CD4-positive, alpha-beta T cell (primary cell): ENCODE results near the gene GRM2. TPM values are rescaled to one million over a fixed set of nuclear protein-coding genes. Genes with fewer than 3 reads are reported as not detected.
A peak's percentile ranks its signal among the peaks of the same experiment; 100 is the strongest.
"Not testable (repeated sequence)": the region's sequence is repeated elsewhere in the genome, so short reads cannot be mapped to it uniquely, and the experiment has no call there.

Source experiments
- ATAC-seq: fragments of 200-7000 bp; cut with Tn5 transposase; one replicate; pipeline ENCODE4 v1.10.0; 2022; ENCODE audit warnings: mild to moderate bottlenecking; ENCODE audit not compliant: poor library complexity
- CTCF ChIA-PET: fragments of 350-600 bp; sonication (Branson Sonifier 250); formaldehyde crosslinking; loops from one replicate; lab custom pipeline; 2021; ENCODE audit warnings: antibody characterized with exemption, inconsistent platforms; lab: Charles Lee
- POLR2A ChIA-PET: fragments of 350-600 bp; sonication (Branson Sonifier 250); formaldehyde crosslinking; loops from one replicate; lab custom pipeline; 2021; ENCODE audit warnings: antibody characterized with exemption, inconsistent platforms; lab: Charles Lee
- DNase-seq, 14 experiments: peaks; one replicate each; pipeline ENCODE4 v3.0.0-alpha.2; 2013 to 2020; ENCODE audit warnings: mixed read lengths in 2 of 14
- H3K27ac ChIP-seq, 2 donors: one replicate each; pipeline versions ENCODE4 v1.5.1 to v1.7.0; 2013; ENCODE audit warnings: low read length in 2 of 2, low read depth in 1 of 2, mild to moderate bottlenecking in 1 of 2
- H3K27me3 ChIP-seq, 2 experiments: 1 replicate in 1 of 2; 2 replicates in 1 of 2; pipeline versions ENCODE4 v1.6.1 to v1.7.0; 2013; ENCODE audit warnings: low read length in 2 of 2, control low read depth in 1 of 2, mild to moderate bottlenecking in 1 of 2, moderate library complexity in 1 of 2; ENCODE audit not compliant: insufficient read depth in 2 of 2, control insufficient read depth in 1 of 2
- H3K36me3 ChIP-seq: one replicate; pipeline ENCODE4 v1.6.1; 2013; ENCODE audit warnings: low read length, control low read depth; ENCODE audit not compliant: insufficient read depth
- H3K4me1 ChIP-seq: one replicate; pipeline ENCODE4 v1.6.1; 2013; ENCODE audit warnings: low read length, control low read depth; ENCODE audit not compliant: insufficient read depth
- H3K4me3 ChIP-seq: one replicate; pipeline ENCODE4 v1.5.1; 2013; ENCODE audit warnings: mild to moderate bottlenecking, low read length, moderate library complexity
- H3K9me3 ChIP-seq, 2 experiments: 1 replicate in 1 of 2; 2 replicates in 1 of 2; pipeline versions ENCODE4 v1.6.1 to v1.7.0; 2013; ENCODE audit warnings: low read length in 2 of 2, mild to moderate bottlenecking in 2 of 2, control low read depth in 1 of 2, moderate library complexity in 1 of 2; ENCODE audit not compliant: control insufficient read depth in 1 of 2, insufficient read depth in 1 of 2
- H3K27ac Mint-ChIP-seq: one replicate; pipeline ENCODE4 v1.8.0; 2020; ENCODE audit warnings: mixed read lengths
- H3K27me3 Mint-ChIP-seq: one replicate; pipeline ENCODE4 v1.8.0; 2021; ENCODE audit warnings: mixed read lengths
- H3K36me3 Mint-ChIP-seq: one replicate; pipeline ENCODE4 v1.8.0; 2021; ENCODE audit warnings: low read depth, mixed read lengths
- H3K4me1 Mint-ChIP-seq: one replicate; pipeline ENCODE4 v1.8.0; 2021; ENCODE audit warnings: low read depth, mixed read lengths
- H3K4me3 Mint-ChIP-seq: one replicate; pipeline ENCODE4 v1.8.0; 2020; ENCODE audit warnings: mild to moderate bottlenecking, mixed read lengths
- H3K9me3 Mint-ChIP-seq: one replicate; pipeline ENCODE4 v1.8.0; 2020; ENCODE audit warnings: mixed read lengths
- intact Hi-C, 2 experiments: fragments of 100-400 bp; cut with DNase I in 1 of 2; cut with micrococcal nuclease in 1 of 2; formaldehyde crosslinking; loops; one replicate each; pipeline versions ENCODE4 v1.15.1 to v1.9.0; 2023 to 2025; cut with DNase I, micrococcal nuclease
- total RNA-seq, 174 experiments: library from RNA in 2 of 174; stranded (reverse) in 2 of 174; gene quantifications; one replicate each; pipeline ENCODE4 v1.2.3 and lab custom pipeline; 2021 to 2026
- TF ChIP-seq, protein P1 (sequence below): fragments of 200-600 bp; IDR thresholded peaks from one replicate; pipeline ENCODE4 v1.8.0; 2022; ENCODE audit warnings: antibody characterized with exemption, mild to moderate bottlenecking

GRM2 gene
- total RNA-seq, 2 experiments from 2014 or later: 4.1 to 4.2 TPM

- peaks cover 13% of the 10 kb centered on the region for H3K4me1 Mint-ChIP-seq
- no peak for ATAC-seq
- ChIA-PET CTCF (no interaction called here), POLR2A (interaction anchor here (0.7 kb wide), 1 partner anchor 58 kb away, joined by 3 read pairs; no protein-coding TSS in a partner anchor)
- Histone ChIP-seq H3K27ac (no peak overlapping the region), H3K36me3 (no peaks in the 10 kb centered on the region), H3K9me3 (no peaks in the 10 kb centered on the region), H3K4me3 (no peak overlapping the region), H3K27me3 (no peaks in the 10 kb centered on the region), H3K4me1 (no peaks in the 10 kb centered on the region)
- intact Hi-C loops: no loop called here
- no peak overlapping the region for H3K4me3 Mint-ChIP-seq
- H3K27me3 Mint-ChIP-seq: peaks cover 19% of the 10 kb centered on the region
- TF ChIP-seq, protein P1, sequence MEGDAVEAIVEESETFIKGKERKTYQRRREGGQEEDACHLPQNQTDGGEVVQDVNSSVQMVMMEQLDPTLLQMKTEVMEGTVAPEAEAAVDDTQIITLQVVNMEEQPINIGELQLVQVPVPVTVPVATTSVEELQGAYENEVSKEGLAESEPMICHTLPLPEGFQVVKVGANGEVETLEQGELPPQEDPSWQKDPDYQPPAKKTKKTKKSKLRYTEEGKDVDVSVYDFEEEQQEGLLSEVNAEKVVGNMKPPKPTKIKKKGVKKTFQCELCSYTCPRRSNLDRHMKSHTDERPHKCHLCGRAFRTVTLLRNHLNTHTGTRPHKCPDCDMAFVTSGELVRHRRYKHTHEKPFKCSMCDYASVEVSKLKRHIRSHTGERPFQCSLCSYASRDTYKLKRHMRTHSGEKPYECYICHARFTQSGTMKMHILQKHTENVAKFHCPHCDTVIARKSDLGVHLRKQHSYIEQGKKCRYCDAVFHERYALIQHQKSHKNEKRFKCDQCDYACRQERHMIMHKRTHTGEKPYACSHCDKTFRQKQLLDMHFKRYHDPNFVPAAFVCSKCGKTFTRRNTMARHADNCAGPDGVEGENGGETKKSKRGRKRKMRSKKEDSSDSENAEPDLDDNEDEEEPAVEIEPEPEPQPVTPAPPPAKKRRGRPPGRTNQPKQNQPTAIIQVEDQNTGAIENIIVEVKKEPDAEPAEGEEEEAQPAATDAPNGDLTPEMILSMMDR: no peak
- no peaks in the 10 kb centered on the region for H3K36me3 Mint-ChIP-seq
- no peaks in the 10 kb centered on the region for H3K9me3 Mint-ChIP-seq
- DNase-seq: no peak
- H3K27ac Mint-ChIP-seq: no peak overlapping the region
These were observed 29.1 kb downstream of the GRM2 start for GRCh38 chr3:51735950-51736349.

- ChIA-PET POLR2A (no interaction called here), CTCF (no interaction called here)
- no peaks in the 10 kb centered on the region for H3K9me3 ChIP-seq
- no peaks in the 10 kb centered on the region for H3K27me3 ChIP-seq
- no peak for ATAC-seq
- no peaks in the 10 kb centered on the region for H3K36me3 Mint-ChIP-seq
- H3K4me1 ChIP-seq: no peaks in the 10 kb centered on the region
- no peaks in the 10 kb centered on the region for H3K36me3 ChIP-seq
- DNase-seq: no peak
- H3K4me1 Mint-ChIP-seq: peaks cover 11% of the 10 kb centered on the region
- H3K4me3 Mint-ChIP-seq: no peak overlapping the region
- no peak overlapping the region for H3K27ac ChIP-seq
- H3K27ac Mint-ChIP-seq: no peak overlapping the region
- TF ChIP-seq, protein P1: no peak
- H3K27me3 Mint-ChIP-seq: peaks cover 19% of the 10 kb centered on the region
- H3K4me3 ChIP-seq: no peak overlapping the region
- intact Hi-C loops: no loop called here
- no peaks in the 10 kb centered on the region for H3K9me3 Mint-ChIP-seq
These were observed 32.2 kb downstream of the GRM2 start for GRCh38 chr3:51739110-51739509.

- H3K27ac Mint-ChIP-seq, DNase-seq, ATAC-seq, H3K9me3 Mint-ChIP-seq, H3K27ac ChIP-seq, CTCF ChIA-PET, H3K4me1 Mint-ChIP-seq, H3K4me3 ChIP-seq, H3K36me3 ChIP-seq, H3K36me3 Mint-ChIP-seq, H3K4me1 ChIP-seq, H3K4me3 Mint-ChIP-seq, H3K27me3 Mint-ChIP-seq, intact Hi-C loops, H3K27me3 ChIP-seq, POLR2A ChIA-PET, H3K9me3 ChIP-seq: not testable (repeated sequence)
These were observed 35.5 kb downstream of the GRM2 start for GRCh38 chr3:51742320-51742719.

DNA sequence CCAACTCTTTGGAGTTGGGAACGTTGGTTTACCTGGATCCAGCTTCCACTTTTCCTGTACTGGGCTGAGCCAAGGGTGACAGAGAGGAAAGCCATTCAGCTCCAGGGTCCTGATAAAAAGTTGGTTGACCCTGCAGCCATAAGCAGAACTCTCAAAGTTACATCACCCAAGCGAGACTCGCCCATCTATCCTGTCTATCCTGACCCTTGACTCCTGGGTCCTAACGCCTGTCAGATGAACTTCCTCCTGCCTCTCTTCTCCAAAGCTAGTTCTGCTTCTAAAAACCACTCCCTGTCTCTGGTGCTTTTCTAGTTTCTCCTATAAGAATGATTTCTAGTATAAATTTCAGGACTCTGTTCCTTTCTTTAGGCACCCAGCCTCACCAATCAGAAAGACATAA, 36.1 kb downstream of the GRM2 start:
- H3K36me3 Mint-ChIP-seq, H3K4me1 Mint-ChIP-seq, H3K9me3 ChIP-seq, POLR2A ChIA-PET, H3K27ac ChIP-seq, H3K36me3 ChIP-seq, CTCF ChIA-PET, H3K4me1 ChIP-seq, ATAC-seq, H3K9me3 Mint-ChIP-seq, intact Hi-C loops, H3K4me3 Mint-ChIP-seq, H3K27me3 Mint-ChIP-seq, H3K27me3 ChIP-seq, H3K27ac Mint-ChIP-seq, H3K4me3 ChIP-seq: not testable (repeated sequence)
- peak in 3 of 14 experiments; percentile 20 to 26 (median 26) for DNase-seq
